Mesenchymal stem cell (in vitro differentiated cells and primary cell): ENCODE measurements around the gene C1QTNF5.

ENCODE experiments used
- DNase-seq: peaks from one replicate; pipeline ENCODE4 v3.0.0-alpha.2; 2013
- H2AFZ ChIP-seq: one replicate; pipeline ENCODE4 v1.6.1; 2013; ENCODE audit warnings: low read depth, mild to moderate bottlenecking, control low read depth, inconsistent platforms, low read length, moderate library complexity
- H2AK5ac ChIP-seq: 2 replicates; pipeline ENCODE4 v1.6.1; 2013; ENCODE audit warnings: low read length, moderate library complexity, mild to moderate bottlenecking, inconsistent platforms; ENCODE audit not compliant: severe bottlenecking
- H2BK120ac ChIP-seq: one replicate; pipeline ENCODE4 v1.6.1; 2013; ENCODE audit warnings: low read depth, mild to moderate bottlenecking, inconsistent platforms, low read length, moderate library complexity
- H2BK12ac ChIP-seq, 2 experiments: one replicate each; pipeline ENCODE4 v1.6.1; 2013; ENCODE audit warnings: inconsistent platforms in 2 of 2, low read length in 2 of 2, mild to moderate bottlenecking in 2 of 2, moderate library complexity in 2 of 2, control low read depth in 1 of 2
- H2BK15ac ChIP-seq: one replicate; pipeline ENCODE4 v1.6.1; 2013; ENCODE audit warnings: mild to moderate bottlenecking, low read depth, inconsistent platforms; ENCODE audit not compliant: poor library complexity, severe bottlenecking
- H2BK5ac ChIP-seq: 2 replicates; pipeline ENCODE4 v1.6.1; 2013; ENCODE audit warnings: low read depth, mild to moderate bottlenecking, low read length, control low read depth, inconsistent platforms; ENCODE audit not compliant: poor library complexity, severe bottlenecking
- H3K14ac ChIP-seq, 2 experiments: one replicate each; pipeline ENCODE4 v1.6.1; 2013; ENCODE audit warnings: inconsistent platforms in 2 of 2, low read length in 2 of 2, control low read depth in 1 of 2, mild to moderate bottlenecking in 1 of 2, moderate library complexity in 1 of 2
- H3K18ac ChIP-seq, 2 experiments: one replicate each; pipeline ENCODE4 v1.6.1; 2013; ENCODE audit warnings: inconsistent platforms in 2 of 2, low read length in 2 of 2, control low read depth in 1 of 2, low read depth in 1 of 2, mild to moderate bottlenecking in 1 of 2
- H3K23ac ChIP-seq, 2 experiments: one replicate each; pipeline ENCODE4 v1.6.1; 2013; ENCODE audit warnings: inconsistent platforms in 2 of 2, low read length in 2 of 2, mild to moderate bottlenecking in 2 of 2, moderate library complexity in 2 of 2, control low read depth in 1 of 2
- H3K27ac ChIP-seq: 2 replicates; pipeline ENCODE4 v1.5.1; 2013; ENCODE audit warnings: mild to moderate bottlenecking, moderate library complexity, low read length, control low read depth, inconsistent platforms; ENCODE audit not compliant: poor library complexity, severe bottlenecking
- H3K27me3 ChIP-seq, 2 experiments: 2 replicates each; pipeline versions ENCODE4 v1.6.1 to v1.7.0; 2013; ENCODE audit warnings: low read length in 2 of 2, mild to moderate bottlenecking in 2 of 2, moderate library complexity in 2 of 2, control low read depth in 1 of 2, inconsistent platforms in 1 of 2; ENCODE audit not compliant: control insufficient read depth in 1 of 2, insufficient read depth in 1 of 2
- H3K36me3 ChIP-seq, 2 experiments: 2 replicates each; pipeline versions ENCODE4 v1.6.1 to v1.7.0; 2013; ENCODE audit warnings: low read length in 2 of 2, control low read depth in 1 of 2, inconsistent platforms in 1 of 2, low read depth in 1 of 2, mild to moderate bottlenecking in 1 of 2; ENCODE audit not compliant: insufficient read depth in 2 of 2, control insufficient read depth in 1 of 2
- H3K4ac ChIP-seq, 2 experiments: one replicate each; pipeline ENCODE4 v1.6.1; 2013; ENCODE audit warnings: inconsistent platforms in 2 of 2, low read length in 2 of 2, mild to moderate bottlenecking in 2 of 2, moderate library complexity in 2 of 2, control low read depth in 1 of 2, low read depth in 1 of 2
- H3K4me1 ChIP-seq: 2 replicates; pipeline ENCODE4 v1.6.1; 2013; ENCODE audit warnings: low read depth, low read length, control low read depth; ENCODE audit not compliant: control insufficient read depth, insufficient read depth
- H3K4me2 ChIP-seq: 2 replicates; pipeline ENCODE4 v1.6.1; 2013; ENCODE audit warnings: low read length, mild to moderate bottlenecking, inconsistent platforms; ENCODE audit not compliant: poor library complexity, severe bottlenecking
- H3K4me3 ChIP-seq, 2 experiments: 2 replicates each; pipeline versions ENCODE4 v1.5.1 to v1.7.0; 2013; ENCODE audit warnings: low read length in 2 of 2, mild to moderate bottlenecking in 2 of 2, control low read depth in 1 of 2, low read depth in 1 of 2; ENCODE audit not compliant: insufficient read depth in 1 of 2
- H3K79me1 ChIP-seq: replicated peaks from 2 replicates; pipeline ENCODE4 v1.6.1; 2013; ENCODE audit warnings: mild to moderate bottlenecking, control low read depth, low read length, inconsistent platforms; ENCODE audit not compliant: poor library complexity, severe bottlenecking
- H3K9ac ChIP-seq: 2 replicates; pipeline ENCODE4 v1.7.0; 2013; ENCODE audit warnings: mild to moderate bottlenecking, low read length, moderate library complexity
- H3K9me3 ChIP-seq: 2 replicates; pipeline ENCODE4 v1.7.0; 2013; ENCODE audit warnings: mild to moderate bottlenecking, low read length; ENCODE audit not compliant: control insufficient read depth
- H4K8ac ChIP-seq: one replicate; pipeline ENCODE4 v1.6.1; 2013; ENCODE audit warnings: inconsistent platforms, mild to moderate bottlenecking, low read length, moderate library complexity
- H4K91ac ChIP-seq: one replicate; pipeline ENCODE4 v1.6.1; 2013; ENCODE audit warnings: mild to moderate bottlenecking, low read length, inconsistent platforms
- WGBS: methylation state at CpG from one replicate; pipeline ENCODE4 v1.1.7; 2013; ENCODE audit warnings: mixed read lengths; 5-methylcytosine and 5-hydroxymethylcytosine counted together

The C1QTNF5 gene

DNA sequence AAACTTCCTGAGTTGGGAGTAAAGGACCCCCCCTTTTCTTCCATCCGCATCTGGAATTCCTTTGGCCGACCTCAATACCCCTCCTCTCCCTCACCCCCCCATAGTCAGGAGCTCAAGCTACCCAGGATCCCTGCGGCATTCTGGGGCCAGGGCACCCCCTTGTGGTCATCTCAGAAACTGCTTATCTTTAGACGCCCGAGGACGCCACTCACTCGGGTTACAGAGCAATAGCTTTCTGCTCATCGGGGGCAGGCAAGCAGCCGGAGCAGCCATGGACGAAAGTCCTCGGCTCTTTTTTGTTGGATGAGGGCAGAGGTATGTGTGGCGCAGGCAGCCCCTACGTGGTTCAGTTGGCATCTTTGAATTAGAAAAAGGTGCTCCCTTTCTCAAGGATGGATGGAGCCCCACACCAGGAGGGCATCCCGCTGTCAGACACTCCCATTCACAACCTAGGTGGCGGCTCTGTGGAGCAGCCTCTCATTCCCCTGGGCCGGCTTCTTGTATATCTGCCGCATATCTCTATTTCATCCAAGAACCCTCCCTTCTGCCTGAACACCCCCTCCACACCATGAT, 2.3 kb downstream of the C1QTNF5 start:
- H3K4ac ChIP-seq, result no peak overlapping the region
- H3K9me3 ChIP-seq, result no peaks in the 10 kb centered on the region
- H3K4me1 ChIP-seq, result peaks cover 39% of the 10 kb centered on the region
- peak overlapping the region; percentile 12 for H4K8ac ChIP-seq
- H4K91ac ChIP-seq, result no peak overlapping the region
- H3K23ac ChIP-seq, result no peak overlapping the region
- H3K14ac ChIP-seq, result peak overlapping the region in 1 of 2 experiments; percentile 64
- H2BK5ac ChIP-seq, result no peak overlapping the region
- peaks cover 30% of the 10 kb centered on the region for H3K79me1 ChIP-seq
- no peak overlapping the region for H2AK5ac ChIP-seq
- H3K27me3 ChIP-seq, result peaks cover 16 to 41% of the 10 kb centered on the region in 2 experiments
- peak overlapping the region in 1 of 2 experiments; percentile 77 for H3K4me3 ChIP-seq
- H2BK12ac ChIP-seq, result peak overlapping the region in 1 of 2 experiments; percentile 25
- peak overlapping the region; percentile 60 for H3K9ac ChIP-seq
- peaks cover 15 to 17% of the 10 kb centered on the region in 2 experiments for H3K36me3 ChIP-seq
- no peak overlapping the region for H2BK120ac ChIP-seq
- WGBS, result 3% methylated on average over 15 of the region's 17 CpGs
- DNase-seq, result no peak
- no peak overlapping the region for H3K27ac ChIP-seq
- H2BK15ac ChIP-seq, result peak overlapping the region; percentile 32
- peak overlapping the region; percentile 40 for H3K4me2 ChIP-seq
- peak overlapping the region in 1 of 2 experiments; percentile 83 for H3K18ac ChIP-seq
- H2AFZ ChIP-seq, result no peak overlapping the region

DNA sequence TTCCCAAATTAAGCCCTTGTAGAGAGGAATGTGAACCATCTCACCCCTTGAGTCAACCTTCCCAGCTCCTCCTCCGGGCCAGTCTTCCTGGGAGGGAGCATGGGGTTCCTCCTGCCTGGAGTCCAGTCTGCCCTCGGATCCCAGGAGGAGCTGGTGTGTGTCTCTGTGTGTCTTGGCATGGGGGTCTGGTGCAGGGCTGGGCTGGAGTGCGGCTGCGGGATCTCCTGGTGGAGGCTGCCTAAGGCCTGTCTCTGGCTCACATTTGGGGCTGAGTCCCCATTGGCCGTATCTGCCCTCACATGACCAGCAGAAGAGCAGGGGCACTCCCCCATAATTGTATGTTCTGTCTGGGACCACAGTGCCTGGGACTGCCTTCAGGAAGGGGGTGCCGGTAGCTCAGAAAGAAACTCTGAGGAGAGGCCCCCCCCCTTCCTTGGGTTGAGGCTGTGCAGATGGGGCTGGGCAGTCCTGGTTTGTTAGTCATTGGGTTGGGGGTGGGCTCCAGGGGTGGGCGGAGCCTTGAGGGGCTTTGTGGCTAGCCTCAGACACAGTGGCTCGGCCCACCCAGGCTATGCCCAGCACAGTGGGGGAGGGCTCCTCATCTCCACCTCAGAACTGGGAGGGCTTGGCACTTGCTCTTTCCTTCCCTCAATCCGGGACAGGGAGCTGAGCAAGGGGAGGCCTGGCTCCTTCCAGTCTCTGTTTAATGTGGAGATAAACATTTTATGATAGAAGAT, 2.9 kb downstream of the C1QTNF5 start:
- Histone ChIP-seq H2BK15ac (peak overlapping the region; percentile 80), H3K79me1 (peaks cover 30% of the 10 kb centered on the region), H3K36me3 (peaks cover 15 to 17% of the 10 kb centered on the region in 2 experiments), H3K4me3 (peak overlapping the region in 1 of 2 experiments; percentile 41), H3K4ac (peak overlapping the region in 1 of 2 experiments; percentile 57), H3K27ac (no peak overlapping the region), H3K14ac (no peak overlapping the region), H2AK5ac (no peak overlapping the region), H3K9ac (peak overlapping the region; percentile 60), H3K23ac (no peak overlapping the region), H2BK12ac (peak overlapping the region; percentile 29 to 44), H3K27me3 (peaks cover 9 to 35% of the 10 kb centered on the region in 2 experiments), H4K91ac (peak overlapping the region; percentile 3), H3K4me1 (peaks cover 39% of the 10 kb centered on the region), H4K8ac (peak overlapping the region; percentile 14), H2AFZ (no peak overlapping the region), H3K4me2 (no peak overlapping the region), H2BK5ac (no peak overlapping the region), H3K9me3 (no peaks in the 10 kb centered on the region), H3K18ac (peak overlapping the region; percentile 6 to 92), H2BK120ac (peak overlapping the region; percentile 11)
- WGBS, result 20% methylated on average over 6 of the region's 9 CpGs
- peak; percentile 96 for DNase-seq

DNA sequence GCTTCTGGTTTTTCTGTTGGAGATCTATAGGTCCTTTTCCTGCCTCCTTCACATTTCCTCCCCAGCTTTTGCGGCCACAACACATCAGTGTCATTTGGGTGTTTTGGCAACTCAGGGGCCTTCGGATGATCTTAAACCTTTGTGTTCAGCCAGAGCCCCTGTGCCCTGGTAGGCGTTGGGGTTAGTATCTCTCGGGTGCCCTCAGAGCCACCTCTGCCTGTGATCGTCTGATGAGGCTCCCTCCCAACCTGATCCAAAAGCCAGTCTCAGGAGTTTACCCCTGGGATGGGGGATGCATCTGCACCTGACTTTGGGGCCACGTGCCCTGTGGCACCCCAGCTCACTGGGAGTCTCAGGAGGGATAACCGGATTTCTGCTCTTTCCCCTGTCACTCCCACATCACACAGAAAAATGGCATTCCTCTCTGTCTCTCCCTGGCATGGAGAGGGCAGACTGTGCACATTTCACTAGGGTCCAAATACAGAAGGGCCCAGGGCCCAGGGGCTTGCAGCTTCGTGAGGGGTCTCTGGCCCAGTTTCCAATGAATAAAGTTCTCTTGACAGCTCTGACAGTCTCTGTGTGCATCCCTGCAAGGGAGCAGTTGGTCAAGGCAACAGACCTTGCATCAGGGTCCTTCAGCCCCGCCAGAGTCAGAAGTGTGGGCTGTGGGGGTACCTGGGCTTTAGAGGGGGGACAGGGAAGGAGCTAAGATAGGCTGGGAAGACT, 3.8 kb downstream of the C1QTNF5 start:
- Histone ChIP-seq H2BK120ac (peak overlapping the region; percentile 45), H3K27me3 (peaks cover 3 to 26% of the 10 kb centered on the region in 2 experiments), H3K4ac (peak overlapping the region; percentile 32 to 36), H2BK5ac (no peak overlapping the region), H3K23ac (no peak overlapping the region), H4K91ac (peak overlapping the region; percentile 11), H4K8ac (no peak overlapping the region), H3K9ac (peak overlapping the region; percentile 60), H3K27ac (no peak overlapping the region), H3K4me3 (no peak overlapping the region), H2AK5ac (no peak overlapping the region), H2BK15ac (no peak overlapping the region), H2AFZ (no peak overlapping the region), H3K18ac (peak overlapping the region in 1 of 2 experiments; percentile 54), H2BK12ac (peak overlapping the region; percentile 38 to 47), H3K4me2 (no peak overlapping the region), H3K4me1 (peaks cover 39% of the 10 kb centered on the region), H3K36me3 (peaks cover 15 to 17% of the 10 kb centered on the region in 2 experiments), H3K9me3 (no peaks in the 10 kb centered on the region), H3K14ac (no peak overlapping the region), H3K79me1 (peaks cover 30% of the 10 kb centered on the region)
- WGBS, result 92% methylated on average over 9 of the region's 9 CpGs
- no peak for DNase-seq
